SK-N-SH treated with all-trans-retinoic acid at 6 μM for 48 hours (cell line): ENCODE results near the gene AIG1.

Experiments
- ATAC-seq: fragments of 200-7000 bp; cut with Tn5 transposase; 3 replicates; pipeline ENCODE4 v1.9.1; 2020; ENCODE audit warnings: mild to moderate bottlenecking, moderate library complexity
- ARNTL ChIP-seq: fragments of 450-650 bp; formaldehyde crosslinking; IDR thresholded peaks from 2 replicates; pipeline ENCODE4 v1.5.0; 2020; ENCODE audit warnings: low read depth, mild to moderate bottlenecking, moderate library complexity, borderline replicate concordance
- BACH2 ChIP-seq: fragments of 250-450 bp; sonication (Bioruptor Pico); IDR thresholded peaks from 2 replicates; pipeline ENCODE4 v1.9.0; 2021; ENCODE audit warnings: mild to moderate bottlenecking, borderline replicate concordance
- CSDC2 ChIP-seq: fragments of 250-450 bp; sonication (Bioruptor Pico); IDR thresholded peaks from 2 replicates; pipeline ENCODE4 v1.5.0; 2020; ENCODE audit warnings: mild to moderate bottlenecking, moderate library complexity
- CSRNP3 ChIP-seq: fragments of 250-450 bp; sonication (Bioruptor Pico); IDR thresholded peaks from 2 replicates; pipeline ENCODE4 v1.5.1; 2021; ENCODE audit warnings: mild to moderate bottlenecking, moderate library complexity
- ESRRG ChIP-seq: fragments of 250-450 bp; sonication (Bioruptor Pico); IDR thresholded peaks from 2 replicates; pipeline ENCODE4 v1.6.1; 2021; ENCODE audit warnings: mild to moderate bottlenecking
- ISL1 ChIP-seq: fragments of 250-450 bp; sonication (Bioruptor Pico); IDR thresholded peaks from 2 replicates; pipeline ENCODE4 v2.1.2; 2022; ENCODE audit warnings: mild to moderate bottlenecking, moderate library complexity
- OSR1 ChIP-seq: fragments of 250-450 bp; sonication (Bioruptor Pico); IDR thresholded peaks from 2 replicates; pipeline ENCODE4 v1.8.0; 2022; ENCODE audit warnings: moderate library complexity, mild to moderate bottlenecking, inconsistent platforms
- PATZ1 ChIP-seq: fragments of 250-450 bp; sonication (Bioruptor Pico); IDR thresholded peaks from 2 replicates; pipeline ENCODE4 v1.8.0; 2020; ENCODE audit warnings: mild to moderate bottlenecking, moderate library complexity, borderline replicate concordance
- PPARA ChIP-seq: fragments of 250-450 bp; sonication (Bioruptor Pico); IDR thresholded peaks from 2 replicates; pipeline ENCODE4 v1.5.0; 2020; ENCODE audit warnings: mild to moderate bottlenecking, borderline replicate concordance
- RARB ChIP-seq: fragments of 250-450 bp; sonication (Bioruptor Pico); IDR thresholded peaks from 2 replicates; pipeline ENCODE4 v1.8.0; 2021; ENCODE audit warnings: mild to moderate bottlenecking, moderate library complexity
- SNAI2 ChIP-seq: fragments of 250-450 bp; sonication (Bioruptor Pico); IDR thresholded peaks from 2 replicates; pipeline ENCODE4 v1.5.0; 2020; ENCODE audit warnings: mild to moderate bottlenecking, moderate library complexity
- TCF4 ChIP-seq: fragments of 250-450 bp; sonication (Bioruptor Pico); IDR thresholded peaks from 2 replicates; pipeline ENCODE4 v1.8.0; 2021; ENCODE audit warnings: mild to moderate bottlenecking, moderate library complexity, borderline replicate concordance
- TOX ChIP-seq: fragments of 250-450 bp; sonication (Bioruptor Pico); IDR thresholded peaks from 2 replicates; pipeline ENCODE4 v1.8.0; 2021; ENCODE audit warnings: mild to moderate bottlenecking, moderate library complexity, borderline replicate concordance
- TSHZ2 ChIP-seq: fragments of 250-450 bp; sonication (Bioruptor Pico); IDR thresholded peaks from 2 replicates; pipeline ENCODE4 v1.5.0; 2020; ENCODE audit warnings: mild to moderate bottlenecking, moderate library complexity
- ZC3H10 ChIP-seq: fragments of 250-450 bp; sonication (Bioruptor Pico); IDR thresholded peaks from 2 replicates; pipeline ENCODE4 v1.5.1; 2021; ENCODE audit warnings: mild to moderate bottlenecking, moderate library complexity
- ZFP30 ChIP-seq: fragments of 450-650 bp; formaldehyde crosslinking; IDR thresholded peaks from 2 replicates; pipeline ENCODE4 v1.5.0; 2022; ENCODE audit warnings: mild to moderate bottlenecking, moderate library complexity
- ZNF565 ChIP-seq: fragments of 450-650 bp; formaldehyde crosslinking; conservative IDR thresholded peaks from 2 replicates; pipeline ENCODE4 v1.5.0; 2020; ENCODE audit warnings: low read depth, mild to moderate bottlenecking, moderate library complexity
- ZNF70 ChIP-seq: fragments of 450-650 bp; formaldehyde crosslinking; IDR thresholded peaks from 2 replicates; pipeline ENCODE4 v1.5.0; 2020; ENCODE audit warnings: mild to moderate bottlenecking, moderate library complexity
- ZNF8 ChIP-seq: fragments of 450-650 bp; formaldehyde crosslinking; IDR thresholded peaks from 2 replicates; pipeline ENCODE4 v1.5.0; 2020; ENCODE audit warnings: mild to moderate bottlenecking, moderate library complexity
- TF ChIP-seq, protein P1 (sequence below): fragments of 250-450 bp; sonication (Bioruptor Pico); IDR thresholded peaks from 2 replicates; pipeline ENCODE4 v1.8.0; 2021; ENCODE audit warnings: low read depth, mild to moderate bottlenecking, moderate library complexity, borderline replicate concordance
- TF ChIP-seq, protein P2 (sequence below): fragments of 250-450 bp; sonication (Bioruptor Pico); IDR thresholded peaks from 2 replicates; pipeline ENCODE4 v1.5.1; 2020; ENCODE audit warnings: low read depth, mild to moderate bottlenecking, moderate library complexity

The AIG1 gene

DNA sequence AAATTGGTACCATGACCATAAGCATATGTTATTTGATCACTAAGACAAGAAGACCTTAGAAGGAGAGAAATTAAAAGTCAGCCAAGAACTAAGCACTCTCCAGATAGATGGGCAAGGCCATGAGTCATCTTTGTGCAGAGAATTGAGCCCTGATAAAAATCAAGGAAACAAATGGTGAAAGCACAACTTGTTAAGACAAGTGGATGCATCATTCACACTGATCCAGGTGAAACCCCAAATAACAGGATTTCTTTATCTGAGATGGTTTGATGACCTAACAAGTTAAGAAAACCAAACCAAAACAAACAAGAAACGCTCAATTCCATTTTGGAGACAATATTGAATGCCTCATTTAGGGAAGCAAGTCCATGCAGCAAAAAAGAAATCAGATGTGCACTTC, 268.2 kb downstream of the AIG1 start:
- peak; percentile 53; the same call in 1 of the 3 replicates for ATAC-seq
- TF ChIP-seq, protein P1, sequence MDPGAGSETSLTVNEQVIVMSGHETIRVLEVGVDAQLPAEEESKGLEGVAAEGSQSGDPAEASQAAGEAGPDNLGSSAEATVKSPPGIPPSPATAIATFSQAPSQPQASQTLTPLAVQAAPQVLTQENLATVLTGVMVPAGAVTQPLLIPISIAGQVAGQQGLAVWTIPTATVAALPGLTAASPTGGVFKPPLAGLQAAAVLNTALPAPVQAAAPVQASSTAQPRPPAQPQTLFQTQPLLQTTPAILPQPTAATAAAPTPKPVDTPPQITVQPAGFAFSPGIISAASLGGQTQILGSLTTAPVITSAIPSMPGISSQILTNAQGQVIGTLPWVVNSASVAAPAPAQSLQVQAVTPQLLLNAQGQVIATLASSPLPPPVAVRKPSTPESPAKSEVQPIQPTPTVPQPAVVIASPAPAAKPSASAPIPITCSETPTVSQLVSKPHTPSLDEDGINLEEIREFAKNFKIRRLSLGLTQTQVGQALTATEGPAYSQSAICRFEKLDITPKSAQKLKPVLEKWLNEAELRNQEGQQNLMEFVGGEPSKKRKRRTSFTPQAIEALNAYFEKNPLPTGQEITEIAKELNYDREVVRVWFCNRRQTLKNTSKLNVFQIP (CRISPR knock-in tag): no peak
- TF ChIP-seq ISL1 (no peak), TOX (CRISPR knock-in tag) (no peak)

DNA sequence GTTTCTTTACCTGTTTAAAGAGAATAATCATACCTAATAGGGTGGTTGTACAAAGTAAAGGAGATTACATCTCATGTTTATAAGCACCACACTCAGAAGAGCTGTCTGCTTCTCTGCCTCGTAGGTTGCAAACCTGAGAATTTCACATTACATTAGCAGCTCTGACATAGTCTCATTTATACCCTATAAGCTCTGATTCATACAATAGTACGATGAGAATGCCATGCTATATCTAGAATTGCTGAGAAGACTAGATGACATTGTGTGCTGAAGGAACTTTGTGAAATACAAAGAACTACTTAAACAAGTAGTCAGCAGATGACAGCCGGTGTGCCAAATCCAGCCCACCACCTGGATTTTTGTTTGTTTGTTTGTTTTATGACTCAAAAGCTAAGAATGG, 268.6 kb downstream of the AIG1 start:
- no peak for ATAC-seq

DNA sequence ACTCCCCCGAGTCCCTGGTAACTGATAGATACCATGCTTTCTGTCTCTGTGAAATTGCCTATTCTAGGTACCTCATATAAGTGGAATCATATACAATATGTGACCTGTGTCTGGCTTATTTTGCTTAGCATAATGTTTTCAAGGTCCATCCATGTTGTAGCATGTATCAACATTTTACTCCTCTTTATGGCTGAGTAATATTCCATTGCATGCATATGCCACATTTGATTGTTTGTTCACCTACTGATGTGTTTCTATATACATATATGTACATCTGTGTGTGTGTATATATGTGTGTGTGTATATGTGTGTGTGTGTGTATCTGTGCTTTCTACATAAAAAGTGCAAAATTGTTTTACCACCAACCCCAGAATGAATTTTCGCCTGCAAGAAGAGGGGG, 270.7 kb downstream of the AIG1 start:
- no peak for ATAC-seq
- TF ChIP-seq ZFP30 (CRISPR knock-in tag): no peak
- no peak for TF ChIP-seq ZNF70 (CRISPR knock-in tag)
- TF ChIP-seq ARNTL: no peak
- TF ChIP-seq ZNF565 (CRISPR knock-in tag): no peak
- no peak for TF ChIP-seq CSRNP3 (CRISPR knock-in tag)
- no peak for TF ChIP-seq CSDC2 (CRISPR knock-in tag)
- TF ChIP-seq SNAI2 (CRISPR knock-in tag): no peak
- no peak for TF ChIP-seq ESRRG
- no peak for TF ChIP-seq PPARA (CRISPR knock-in tag)
- no peak for TF ChIP-seq ZC3H10
- TF ChIP-seq TOX (CRISPR knock-in tag): no peak
- no peak for TF ChIP-seq PATZ1 (CRISPR knock-in tag)
- TF ChIP-seq, protein P2, sequence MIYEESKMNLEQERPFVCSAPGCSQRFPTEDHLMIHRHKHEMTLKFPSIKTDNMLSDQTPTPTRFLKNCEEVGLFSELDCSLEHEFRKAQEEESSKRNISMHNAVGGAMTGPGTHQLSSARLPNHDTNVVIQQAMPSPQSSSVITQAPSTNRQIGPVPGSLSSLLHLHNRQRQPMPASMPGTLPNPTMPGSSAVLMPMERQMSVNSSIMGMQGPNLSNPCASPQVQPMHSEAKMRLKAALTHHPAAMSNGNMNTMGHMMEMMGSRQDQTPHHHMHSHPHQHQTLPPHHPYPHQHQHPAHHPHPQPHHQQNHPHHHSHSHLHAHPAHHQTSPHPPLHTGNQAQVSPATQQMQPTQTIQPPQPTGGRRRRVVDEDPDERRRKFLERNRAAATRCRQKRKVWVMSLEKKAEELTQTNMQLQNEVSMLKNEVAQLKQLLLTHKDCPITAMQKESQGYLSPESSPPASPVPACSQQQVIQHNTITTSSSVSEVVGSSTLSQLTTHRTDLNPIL (CRISPR knock-in tag): no peak
- TF ChIP-seq TSHZ2: no peak
- no peak for TF ChIP-seq ZNF8
- TF ChIP-seq TCF4 (CRISPR knock-in tag): no peak

More for the DNA sequence above, 268.6 kb downstream of the AIG1 start:
- TF ChIP-seq CSRNP3 (CRISPR knock-in tag) (no peak), RARB (no peak), PPARA (CRISPR knock-in tag) (no peak), BACH2 (CRISPR knock-in tag) (no peak), ARNTL (no peak), ESRRG (no peak), TCF4 (CRISPR knock-in tag) (no peak), OSR1 (CRISPR knock-in tag) (no peak), ZNF8 (no peak), ZC3H10 (no peak)
- TF ChIP-seq, protein P2 (CRISPR knock-in tag): no peak
